SK-N-MC (cell line): Measurements from ENCODE around the gene TBC1D13.

Source experiments
- DNase-seq: peaks from one replicate; pipeline ENCODE4 v3.0.0-alpha.2; 2011; ENCODE audit warnings: low read depth, low spot score
- H3K27ac ChIP-seq: fragments of 200-600 bp; sonication (generic); 2 replicates; pipeline ENCODE4 v1.5.1; 2016; ENCODE audit warnings: mixed run types
- H3K36me3 ChIP-seq: fragments of 200-600 bp; sonication (generic); 2 replicates; pipeline ENCODE4 v1.6.1; 2017; ENCODE audit warnings: antibody characterized with exemption, low read length, mixed read lengths; ENCODE audit not compliant: insufficient read depth
- H3K4me3 ChIP-seq: fragments of 200-600 bp; sonication (generic); 2 replicates; pipeline ENCODE4 v1.5.1; 2016
- H3K9ac ChIP-seq: fragments of 200-600 bp; sonication (generic); 2 replicates; pipeline ENCODE4 v1.8.0; 2017; ENCODE audit warnings: mixed run types, mixed read lengths; ENCODE audit not compliant: insufficient read length
- H3K9me3 ChIP-seq: fragments of 200-600 bp; sonication (generic); 2 replicates; pipeline ENCODE4 v1.6.1; 2017; ENCODE audit warnings: low read depth, mild to moderate bottlenecking, antibody characterized with exemption, low read length, moderate library complexity, mixed read lengths
- EZH2 ChIP-seq: fragments of 200-600 bp; sonication (generic); IDR thresholded peaks from one replicate; pipeline ENCODE4 v1.6.1; 2017; ENCODE audit warnings: antibody characterized with exemption
- FOXP2 ChIP-seq: optimal IDR thresholded peaks from 2 replicates; pipeline ENCODE3; 2011; ENCODE audit warnings: mild to moderate bottlenecking, moderate library complexity; ENCODE audit not compliant: insufficient read depth; ENCODE audit errors: extremely low read length, control extremely low read depth
- POLR2AphosphoS5 ChIP-seq: IDR thresholded peaks from 2 replicates; pipeline ENCODE4 v1.6.1; 2012; ENCODE audit warnings: mild to moderate bottlenecking, low read depth, low read length, borderline replicate concordance

The TBC1D13 gene, protein sequence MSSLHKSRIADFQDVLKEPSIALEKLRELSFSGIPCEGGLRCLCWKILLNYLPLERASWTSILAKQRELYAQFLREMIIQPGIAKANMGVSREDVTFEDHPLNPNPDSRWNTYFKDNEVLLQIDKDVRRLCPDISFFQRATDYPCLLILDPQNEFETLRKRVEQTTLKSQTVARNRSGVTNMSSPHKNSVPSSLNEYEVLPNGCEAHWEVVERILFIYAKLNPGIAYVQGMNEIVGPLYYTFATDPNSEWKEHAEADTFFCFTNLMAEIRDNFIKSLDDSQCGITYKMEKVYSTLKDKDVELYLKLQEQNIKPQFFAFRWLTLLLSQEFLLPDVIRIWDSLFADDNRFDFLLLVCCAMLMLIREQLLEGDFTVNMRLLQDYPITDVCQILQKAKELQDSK

DNA sequence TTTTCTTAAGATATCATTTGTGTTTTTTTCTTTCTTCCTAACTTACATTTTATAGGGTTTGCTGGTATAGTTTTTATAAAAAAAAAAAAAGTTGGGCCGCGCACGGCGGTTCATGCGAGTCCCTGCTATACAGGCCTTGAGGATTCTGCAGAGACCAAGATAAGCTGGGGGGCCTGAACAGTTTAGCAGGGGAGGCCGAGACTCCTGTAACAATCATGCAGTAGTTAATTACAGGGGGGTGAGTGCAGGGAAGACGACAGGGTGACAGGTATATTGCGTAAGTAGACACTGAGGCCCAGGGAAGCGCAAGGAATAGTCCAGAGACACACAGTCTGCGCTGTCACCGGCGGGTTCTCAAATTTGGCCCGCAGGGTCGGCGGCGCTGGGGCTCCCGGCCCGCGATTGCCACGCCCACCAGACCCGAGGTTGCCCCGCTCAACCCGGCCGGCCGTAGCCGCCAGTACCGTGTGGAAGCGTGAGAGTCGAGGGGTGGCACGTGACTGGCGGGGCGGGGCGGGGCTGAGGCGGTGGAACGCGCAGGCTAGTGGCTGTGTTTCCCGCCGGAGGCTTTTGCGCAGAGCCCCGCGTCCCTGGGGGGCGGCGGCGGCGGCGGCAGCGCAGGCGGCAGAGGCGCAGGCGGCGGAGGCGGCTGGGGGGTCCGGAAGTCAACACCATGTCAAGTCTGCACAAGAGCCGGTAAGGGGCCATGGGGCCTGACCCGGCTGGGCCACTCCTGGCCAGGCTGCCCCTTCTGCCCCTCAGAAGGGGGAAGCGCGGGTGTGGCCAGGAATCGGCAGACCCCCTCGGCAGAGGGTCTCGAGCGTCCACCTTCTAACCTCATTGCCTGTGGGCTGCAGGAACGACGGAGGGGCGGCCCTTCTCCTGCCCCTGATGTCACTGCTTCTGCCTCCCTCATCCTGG is at the start of gene TBC1D13:
TBC1D13 (plus strand) TSS at position 573 of the 921 bp plus-strand sequence; CDS start at position 674, 101 bp downstream.
- no peak for TF ChIP-seq EZH2
- TF ChIP-seq POLR2AphosphoS5: peak; percentile 67; the same call in 1 of the 2 replicates
- Histone ChIP-seq H3K27ac (peak within 1 kb of the TSS; percentile 65; the same call in 1 of the 2 replicates), H3K36me3 (peaks cover 1% of the 10 kb centered on the region; the same call in 1 of the 2 replicates), H3K9ac (peak within 1 kb of the TSS; percentile 87), H3K9me3 (no peaks in the 10 kb centered on the region), H3K4me3 (peak within 1 kb of the TSS; percentile 97)
- no peak for DNase-seq

DNA sequence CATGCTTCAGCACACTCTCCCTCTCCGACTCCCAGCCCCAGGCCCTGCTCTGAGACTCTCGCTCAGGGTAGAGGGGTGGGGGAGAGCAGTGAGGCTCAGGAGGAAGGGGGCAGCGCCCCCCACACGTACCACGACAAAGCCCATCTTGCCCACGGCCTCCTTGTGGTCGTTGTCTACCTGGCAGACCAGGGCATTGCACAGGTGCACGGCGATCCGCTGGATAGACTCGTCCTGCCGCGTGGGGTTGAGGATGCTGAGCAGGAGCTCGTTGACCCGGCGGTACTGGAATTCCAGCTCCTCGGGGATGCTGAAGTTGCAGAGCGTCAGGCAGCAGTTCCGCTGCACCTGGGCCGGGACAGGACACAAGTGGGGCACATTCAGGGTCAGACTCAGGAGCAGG is 44.7 kb upstream of the TBC1D13 start:
- Histone ChIP-seq H3K9me3 (no peaks in the 10 kb centered on the region), H3K27ac (no peak overlapping the region), H3K9ac (no peak overlapping the region), H3K36me3 (no peaks in the 10 kb centered on the region), H3K4me3 (no peak overlapping the region)
- no peak for DNase-seq
- TF ChIP-seq EZH2 (no peak), POLR2AphosphoS5 (no peak), FOXP2 (no peak)

DNA sequence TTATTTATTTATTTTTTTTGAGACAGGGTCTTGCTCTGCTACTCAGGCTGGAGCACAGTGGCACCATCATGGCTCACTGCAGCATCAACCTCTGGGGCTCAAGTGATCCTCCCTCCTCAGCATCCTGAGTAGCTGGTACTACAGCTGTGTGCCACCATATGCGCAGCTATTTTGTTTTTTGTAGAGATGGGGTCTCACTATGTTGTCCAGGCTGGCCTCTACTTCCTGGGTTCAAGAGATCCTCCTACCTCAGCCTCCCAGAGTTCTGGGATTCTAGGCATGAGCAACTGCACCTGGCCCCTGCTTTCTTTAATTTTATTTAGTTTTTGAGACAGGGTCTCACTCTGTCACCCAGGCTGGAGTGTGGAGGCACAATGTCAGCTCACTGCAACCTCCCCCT is 43.6 kb upstream of the TBC1D13 start:
- H3K9ac ChIP-seq: no peak overlapping the region

DNA sequence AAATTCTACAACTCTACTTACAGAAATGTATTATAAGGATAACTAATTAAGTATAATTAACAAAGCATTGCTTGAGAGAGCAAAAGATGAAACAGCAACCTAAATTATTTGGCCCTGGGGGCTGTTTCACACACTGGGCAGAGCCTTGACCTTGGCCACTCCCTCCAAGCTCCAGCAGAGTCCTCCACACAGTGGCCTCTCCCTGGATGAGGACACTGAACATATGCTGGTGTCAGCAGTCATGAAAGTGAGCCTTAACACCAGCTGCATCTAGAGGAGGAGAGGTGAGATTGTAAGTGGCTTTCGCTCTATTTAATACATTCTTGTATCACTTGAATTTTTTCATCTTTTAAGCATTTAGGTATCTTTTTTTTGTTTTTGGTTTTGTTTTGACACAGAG is 39.8 kb upstream of the TBC1D13 start:
- Histone ChIP-seq H3K36me3 (no peaks in the 10 kb centered on the region), H3K4me3 (no peak overlapping the region), H3K9me3 (no peaks in the 10 kb centered on the region), H3K27ac (no peak overlapping the region), H3K9ac (no peak overlapping the region)
- DNase-seq: no peak
- TF ChIP-seq FOXP2 (no peak), EZH2 (no peak), POLR2AphosphoS5 (no peak)

More for the DNA sequence above, 43.6 kb upstream of the TBC1D13 start:
- no peak overlapping the region for H3K27ac ChIP-seq
- no peak for DNase-seq
- H3K36me3 ChIP-seq: no peaks in the 10 kb centered on the region
- H3K9me3 ChIP-seq: no peaks in the 10 kb centered on the region
- H3K4me3 ChIP-seq: no peak overlapping the region
- TF ChIP-seq FOXP2 (no peak), POLR2AphosphoS5 (no peak), EZH2 (no peak)

DNA sequence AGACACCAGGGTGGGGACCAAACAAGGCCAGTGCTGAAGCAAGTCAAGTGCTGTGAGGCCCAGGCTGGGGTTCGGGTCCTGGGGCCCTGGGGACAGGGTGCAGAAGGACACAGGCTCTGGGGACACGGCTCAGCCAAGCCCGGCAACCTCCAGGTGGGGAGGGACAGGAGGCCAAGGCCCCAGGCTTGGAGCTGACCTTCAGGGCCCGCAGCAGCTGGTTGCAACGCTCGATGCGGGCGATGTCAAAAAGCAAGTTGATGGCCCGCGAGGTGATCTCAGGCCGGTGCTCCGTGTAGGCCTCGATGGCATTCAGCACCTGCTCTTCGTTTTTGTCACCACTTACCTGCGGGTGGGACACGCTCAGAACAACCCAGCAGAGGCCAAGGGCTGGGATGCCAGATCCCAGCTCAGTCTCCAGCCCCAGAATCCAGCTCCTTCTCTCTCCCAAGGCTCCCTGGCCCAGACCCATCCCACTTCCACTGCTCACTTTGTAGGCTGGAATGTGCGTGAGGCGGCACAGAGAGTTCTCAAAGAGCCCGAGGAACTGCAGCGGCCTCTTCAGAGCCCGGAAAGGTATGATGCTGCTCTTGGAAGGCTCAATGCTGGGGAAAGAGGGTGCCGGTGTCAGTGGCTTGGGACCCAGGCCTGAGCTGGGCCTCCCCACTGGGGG is 36.0 kb upstream of the TBC1D13 start:
- Histone ChIP-seq H3K9ac (no peak overlapping the region), H3K27ac (no peak overlapping the region), H3K9me3 (no peaks in the 10 kb centered on the region), H3K4me3 (no peak overlapping the region), H3K36me3 (no peaks in the 10 kb centered on the region)
- no peak for DNase-seq
- TF ChIP-seq EZH2: no peak
- no peak for TF ChIP-seq FOXP2
- no peak for TF ChIP-seq POLR2AphosphoS5

DNA sequence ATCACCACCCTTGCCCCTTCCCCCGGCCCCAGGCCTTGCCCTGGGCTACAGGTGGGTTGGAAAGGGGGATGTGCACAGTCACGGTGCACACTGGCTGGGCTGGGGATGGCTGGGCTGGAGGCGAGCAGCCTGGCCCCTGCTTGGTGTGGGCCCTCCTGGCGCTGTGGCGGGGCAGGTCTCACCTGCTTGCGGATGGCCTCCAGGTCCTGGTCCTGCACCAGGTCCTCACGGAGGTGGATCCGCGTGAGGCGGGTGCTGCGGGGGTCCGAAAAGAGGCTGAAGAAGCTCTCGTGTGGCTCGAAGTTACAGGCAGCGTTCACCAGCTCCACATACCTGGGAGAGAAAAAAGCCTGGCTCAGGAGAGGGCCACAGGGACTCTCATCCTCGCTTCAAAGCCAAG is 33.4 kb upstream of the TBC1D13 start:
- Histone ChIP-seq H3K36me3 (no peaks in the 10 kb centered on the region), H3K4me3 (no peak overlapping the region), H3K9ac (no peak overlapping the region), H3K27ac (no peak overlapping the region), H3K9me3 (no peaks in the 10 kb centered on the region)
- no peak for DNase-seq
- no peak for TF ChIP-seq FOXP2
- TF ChIP-seq EZH2: no peak
- TF ChIP-seq POLR2AphosphoS5: no peak

DNA sequence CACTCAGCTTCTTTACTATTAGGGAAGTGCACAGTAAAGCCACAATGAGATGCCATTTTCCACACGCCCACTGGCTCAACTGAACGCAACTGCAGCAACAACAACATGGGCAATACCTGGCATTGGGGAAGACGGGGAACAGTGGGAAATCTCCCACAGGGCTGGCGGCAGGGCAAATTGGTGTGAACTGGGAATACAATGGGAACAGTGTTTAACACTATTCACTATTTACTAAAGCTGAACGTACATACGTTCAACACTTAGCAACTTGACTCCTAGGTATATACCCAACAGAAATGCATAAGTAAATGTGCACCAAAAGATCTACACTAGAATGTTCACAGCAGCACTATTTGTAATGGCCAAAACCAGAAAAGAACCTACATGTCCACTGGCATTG is 29.5 kb upstream of the TBC1D13 start:
- Histone ChIP-seq H3K9me3 (no peaks in the 10 kb centered on the region), H3K9ac (no peak overlapping the region), H3K4me3 (no peak overlapping the region), H3K36me3 (no peaks in the 10 kb centered on the region), H3K27ac (no peak overlapping the region)
- TF ChIP-seq FOXP2: no peak
- TF ChIP-seq POLR2AphosphoS5: no peak
- TF ChIP-seq EZH2: no peak
- no peak for DNase-seq
